DND-41 (cell line): ENCODE data around the gene GPR171.

Source experiments
- EZH2 ChIP-seq: IDR thresholded peaks from 3 replicates; pipeline ENCODE4 v1.6.1; 2012; ENCODE audit warnings: borderline replicate concordance, low read depth, mild to moderate bottlenecking, moderate library complexity, low read length, inconsistent platforms; ENCODE audit not compliant: severe bottlenecking
- TF ChIP-seq, protein P1 (sequence below): IDR thresholded peaks from 2 replicates; pipeline ENCODE4 v1.5.1; 2012; ENCODE audit warnings: borderline replicate concordance, low read length, moderate library complexity, mild to moderate bottlenecking; ENCODE audit not compliant: poor library complexity, severe bottlenecking; ENCODE audit errors: extremely low read depth

DNA sequence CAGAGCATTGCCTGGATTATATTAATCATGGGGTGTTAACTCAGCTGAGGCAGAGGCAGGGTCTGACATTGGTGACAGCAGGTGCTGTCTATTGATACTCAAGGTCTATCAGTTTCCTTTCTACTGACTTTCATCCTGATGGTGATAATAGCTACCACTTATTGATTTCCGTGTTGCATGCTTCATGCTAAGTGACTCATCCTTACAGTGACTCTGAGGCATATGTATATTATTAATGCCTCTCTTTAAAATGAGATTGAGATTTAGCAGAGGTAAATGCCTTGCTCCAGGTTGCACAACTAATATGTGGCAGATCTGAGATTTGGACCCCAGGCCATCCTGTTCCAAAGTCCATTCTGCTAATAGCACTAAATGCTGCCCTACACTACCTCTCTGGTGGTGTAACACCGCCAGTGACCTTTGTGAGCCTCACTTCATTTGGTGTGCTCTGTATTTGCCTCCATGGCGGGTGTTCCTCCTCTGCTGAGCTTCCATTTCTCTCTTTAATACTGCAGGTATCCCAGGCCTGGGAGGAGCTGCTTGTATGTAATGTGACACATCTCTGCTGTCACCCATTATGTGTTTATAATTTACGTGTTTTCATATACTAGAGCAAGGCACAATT lies 50.4 kb downstream of the GPR171 start:
- TF ChIP-seq, protein P1, sequence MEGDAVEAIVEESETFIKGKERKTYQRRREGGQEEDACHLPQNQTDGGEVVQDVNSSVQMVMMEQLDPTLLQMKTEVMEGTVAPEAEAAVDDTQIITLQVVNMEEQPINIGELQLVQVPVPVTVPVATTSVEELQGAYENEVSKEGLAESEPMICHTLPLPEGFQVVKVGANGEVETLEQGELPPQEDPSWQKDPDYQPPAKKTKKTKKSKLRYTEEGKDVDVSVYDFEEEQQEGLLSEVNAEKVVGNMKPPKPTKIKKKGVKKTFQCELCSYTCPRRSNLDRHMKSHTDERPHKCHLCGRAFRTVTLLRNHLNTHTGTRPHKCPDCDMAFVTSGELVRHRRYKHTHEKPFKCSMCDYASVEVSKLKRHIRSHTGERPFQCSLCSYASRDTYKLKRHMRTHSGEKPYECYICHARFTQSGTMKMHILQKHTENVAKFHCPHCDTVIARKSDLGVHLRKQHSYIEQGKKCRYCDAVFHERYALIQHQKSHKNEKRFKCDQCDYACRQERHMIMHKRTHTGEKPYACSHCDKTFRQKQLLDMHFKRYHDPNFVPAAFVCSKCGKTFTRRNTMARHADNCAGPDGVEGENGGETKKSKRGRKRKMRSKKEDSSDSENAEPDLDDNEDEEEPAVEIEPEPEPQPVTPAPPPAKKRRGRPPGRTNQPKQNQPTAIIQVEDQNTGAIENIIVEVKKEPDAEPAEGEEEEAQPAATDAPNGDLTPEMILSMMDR = no peak
- no peak for TF ChIP-seq EZH2
